ENCODE data around the gene ABCD3. TPM values are rescaled to one million over a fixed set of nuclear protein-coding genes. Genes with fewer than 3 reads are reported as not detected.

Gene ABCD3
- total and polyA plus RNA-seq, 2 of the 8 experiments (the other 6 are each of a cell fraction or from before 2014, with no cell fraction given): 6.6 to 29.4 TPM

DNA sequence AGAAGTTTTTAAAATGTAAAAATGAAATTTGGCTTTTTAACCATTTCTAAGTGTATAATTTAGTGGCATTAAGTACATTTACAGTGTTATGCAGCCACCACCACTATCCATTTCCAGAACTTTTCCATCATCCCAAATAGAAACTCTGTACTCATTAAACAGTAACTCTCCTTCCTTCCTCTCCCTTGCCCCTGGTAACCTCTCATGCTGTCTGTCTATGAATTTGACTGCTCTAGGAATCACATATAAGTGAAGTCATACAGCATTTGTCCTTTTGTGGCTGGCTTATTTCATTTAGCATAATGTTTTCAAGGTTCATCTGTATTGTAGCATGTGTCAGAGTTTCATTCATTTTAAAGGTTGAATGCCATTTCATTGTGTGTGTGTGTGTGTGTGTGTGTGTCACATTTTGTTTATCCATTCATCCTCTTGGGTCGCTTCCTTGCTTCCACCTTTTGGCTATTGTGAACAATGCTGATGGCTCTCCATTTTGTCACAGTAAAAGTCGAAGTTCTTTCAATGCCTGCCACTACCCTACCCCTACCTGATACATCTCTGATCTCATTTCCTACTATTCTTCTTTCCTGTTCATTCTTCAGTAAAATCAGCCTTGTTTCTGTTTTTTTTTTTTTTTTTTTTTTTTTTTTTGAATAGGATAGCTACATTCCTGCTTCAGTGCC is 78.0 kb downstream of the ABCD3 start (continued):
- TF ChIP-seq ATF2 (IDR thresholded peaks at IDR 0.05; ENCODE audit: low read length) (no peak), RBBP5 (IDR thresholded peaks at IDR 0.05; ENCODE audit: borderline replicate concordance, low read depth, low read length) (no peak), ASH2L (IDR thresholded peaks at IDR 0.05; ENCODE audit: low read length) (no peak), NANOG (IDR thresholded peaks at IDR 0.05; ENCODE audit: insufficient read depth, low read depth, low read length, poor library complexity, severe bottlenecking) (no peak), TEAD4 (IDR thresholded peaks at IDR 0.05; ENCODE audit: low read depth, low read length) (no peak), JUND (IDR thresholded peaks at IDR 0.05; ENCODE audit: low read length) (no peak), SIRT6 (IDR thresholded peaks at IDR 0.05; ENCODE audit: low read length) (no peak), TBP (IDR thresholded peaks at IDR 0.05; ENCODE audit: low read depth, low read length) (no peak)
